Ammon's horn (tissue), 1 donor: ENCODE results near the gene MT1F.

Source experiments
- DNase-seq: peaks from one replicate; pipeline ENCODE4 v3.0.0-alpha.2; 2016; ENCODE audit warnings: low spot score

The MT1F gene

DNA sequence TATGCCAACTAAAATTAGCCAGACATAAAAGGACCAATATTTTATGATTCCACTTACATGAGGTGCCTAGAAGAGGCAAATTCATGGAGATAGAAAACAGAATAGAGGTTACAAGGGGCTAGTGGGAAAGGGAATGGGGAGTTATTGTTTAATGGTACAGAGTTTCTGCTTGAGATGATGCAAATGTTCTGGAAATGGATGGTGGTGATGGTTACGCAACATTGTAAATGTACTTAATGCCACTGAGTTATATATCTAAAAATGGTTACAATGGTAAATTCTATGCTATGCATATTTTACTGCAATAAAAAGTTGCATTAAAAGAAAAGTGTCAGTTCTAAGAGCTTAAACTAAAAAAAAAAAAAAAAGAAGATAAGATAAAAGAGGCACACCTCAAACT is 42.4 kb downstream of the MT1F start:
- DNase-seq, result no peak

- no peak for DNase-seq
These were observed 42.9 kb downstream of the MT1F start for GRCh38 chr16:56700631-56701030.

GRCh38 chr16:56701534-56701933 is 43.8 kb downstream of the MT1F start:
- DNase-seq, result no peak

DNA sequence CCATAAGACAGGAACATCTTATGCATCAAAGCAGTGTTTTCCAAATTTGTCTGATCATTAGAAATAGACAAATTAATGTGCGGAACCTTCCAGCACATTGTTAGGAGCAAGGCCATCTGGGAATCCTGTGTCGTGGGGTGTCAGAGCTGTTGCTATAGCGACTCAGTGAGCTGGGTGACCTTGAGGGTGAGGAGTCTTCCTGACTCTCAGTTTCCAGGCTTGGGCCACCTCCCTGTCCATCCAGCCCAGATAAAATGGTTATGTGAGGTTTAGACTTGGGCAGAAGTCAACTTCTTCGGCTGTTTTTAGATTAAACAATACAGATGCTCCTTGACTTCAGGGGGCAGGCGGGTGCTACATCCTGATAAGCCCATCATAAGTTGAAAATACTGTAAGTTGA is 45.1 kb downstream of the MT1F start:
- DNase-seq, result no peak
